Activated CD4-positive, alpha-beta T cell treated with anti-CD3 and anti-CD28 coated beads, Interleukin-2, Interleukin-4, amounts not matched to agents 100 ng/mL and 50 ng/mL, durations not matched to agents 16 hours and 8 hours (primary cell): Measurements from ENCODE around the gene GBX2.
A peak's percentile ranks its signal among the peaks of the same experiment; 100 is the strongest.

ENCODE experiments used
- DNase-seq: peaks from one replicate; pipeline ENCODE4 v3.0.0-alpha.2; 2020; ENCODE audit warnings: low spot score

GBX2 gene

GRCh38 chr2:236180831-236181453, 12.8 kb upstream of the GBX2 start:
- peak; percentile 45 for DNase-seq

- DNase-seq: no peak
These were observed 12.1 kb upstream of the GBX2 start for GRCh38 chr2:236180076-236180816.

GRCh38 chr2:236179236-236180075, 11.3 kb upstream of the GBX2 start:
- no peak for DNase-seq

- no peak for DNase-seq
These were observed 10.7 kb upstream of the GBX2 start for GRCh38 chr2:236178890-236179235.

GRCh38 chr2:236177967-236178889, 10.0 kb upstream of the GBX2 start:
- DNase-seq: peak; percentile 38

- DNase-seq: peak; percentile 47
These were observed 9.4 kb upstream of the GBX2 start for GRCh38 chr2:236177604-236177966.

GRCh38 chr2:236176951-236177350, 8.8 kb upstream of the GBX2 start:
- no peak for DNase-seq

- peak; percentile 11 for DNase-seq
These were observed 8.2 kb upstream of the GBX2 start for GRCh38 chr2:236176417-236176816.

- DNase-seq: no peak
These were observed 7.5 kb upstream of the GBX2 start for GRCh38 chr2:236175548-236176150.

GRCh38 chr2:236173729-236174607, 5.8 kb upstream of the GBX2 start:
- DNase-seq: no peak

- no peak for DNase-seq
These were observed 5.0 kb upstream of the GBX2 start for GRCh38 chr2:236173036-236173728.

- no peak for DNase-seq
These were observed 4.3 kb upstream of the GBX2 start for GRCh38 chr2:236172255-236173035.

GRCh38 chr2:236171680-236172254, 3.6 kb upstream of the GBX2 start:
- no peak for DNase-seq

GRCh38 chr2:236171181-236171679, 3.0 kb upstream of the GBX2 start:
- no peak for DNase-seq

GRCh38 chr2:236170590-236171165, 2.5 kb upstream of the GBX2 start:
- DNase-seq: no peak

- DNase-seq: no peak
These were observed 1.8 kb upstream of the GBX2 start for GRCh38 chr2:236169741-236170589.

- no peak for DNase-seq
These were observed 1.1 kb upstream of the GBX2 start for GRCh38 chr2:236169151-236169721.
